ENCODE results near the gene ZNF438. TPM values are rescaled to one million over a fixed set of nuclear protein-coding genes. Genes with fewer than 3 reads are reported as not detected.

ZNF438 gene
- total RNA-seq, 2 donors from 2014 or later: 2.6 to 3.0 TPM

- Histone ChIP-seq H3K36me3 (ENCODE audit: control insufficient read depth, insufficient read depth, low read length) (no peaks in the 10 kb centered on the region), H3K4me3 (ENCODE audit: low read length) (no peak overlapping the region), H3K9ac (ENCODE audit: extremely low read depth, low read length, poor library complexity, severe bottlenecking) (no peak overlapping the region), H3K9me3 (ENCODE audit: control insufficient read depth, low read length) (no peaks in the 10 kb centered on the region), H3K4me1 (ENCODE audit: control insufficient read depth, insufficient read depth, low read length) (peaks cover 15% of the 10 kb centered on the region), H3K27ac (ENCODE audit: low read depth, low read length) (no peak overlapping the region), H3K27me3 (ENCODE audit: control insufficient read depth, insufficient read depth, low read length, poor library complexity, severe bottlenecking) (peaks cover 97% of the 10 kb centered on the region)
- Mint-ChIP-seq H3K9me3 (no peaks in the 10 kb centered on the region), H3K36me3 (ENCODE audit: low read depth) (no peaks in the 10 kb centered on the region), H3K27ac (no peak overlapping the region), H3K4me3 (no peak overlapping the region), H3K27me3 (ENCODE audit: insufficient read depth) (peaks cover 99% of the 10 kb centered on the region), H3K4me1 (peaks cover 15% of the 10 kb centered on the region)
- TF ChIP-seq, protein P1, sequence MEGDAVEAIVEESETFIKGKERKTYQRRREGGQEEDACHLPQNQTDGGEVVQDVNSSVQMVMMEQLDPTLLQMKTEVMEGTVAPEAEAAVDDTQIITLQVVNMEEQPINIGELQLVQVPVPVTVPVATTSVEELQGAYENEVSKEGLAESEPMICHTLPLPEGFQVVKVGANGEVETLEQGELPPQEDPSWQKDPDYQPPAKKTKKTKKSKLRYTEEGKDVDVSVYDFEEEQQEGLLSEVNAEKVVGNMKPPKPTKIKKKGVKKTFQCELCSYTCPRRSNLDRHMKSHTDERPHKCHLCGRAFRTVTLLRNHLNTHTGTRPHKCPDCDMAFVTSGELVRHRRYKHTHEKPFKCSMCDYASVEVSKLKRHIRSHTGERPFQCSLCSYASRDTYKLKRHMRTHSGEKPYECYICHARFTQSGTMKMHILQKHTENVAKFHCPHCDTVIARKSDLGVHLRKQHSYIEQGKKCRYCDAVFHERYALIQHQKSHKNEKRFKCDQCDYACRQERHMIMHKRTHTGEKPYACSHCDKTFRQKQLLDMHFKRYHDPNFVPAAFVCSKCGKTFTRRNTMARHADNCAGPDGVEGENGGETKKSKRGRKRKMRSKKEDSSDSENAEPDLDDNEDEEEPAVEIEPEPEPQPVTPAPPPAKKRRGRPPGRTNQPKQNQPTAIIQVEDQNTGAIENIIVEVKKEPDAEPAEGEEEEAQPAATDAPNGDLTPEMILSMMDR (conservative IDR thresholded peaks at IDR 0.05): no peak
- no peak for DNase-seq
- 93 to 100% methylated on average over 3 of the region's 3 CpGs for WGBS, 2 experiments (ENCODE audit: insufficient coverage in 1 of 2, insufficient read length in 1 of 2)
These were observed 206.6 kb downstream of the ZNF438 start for GRCh38 chr10:30825022-30825421.

DNA sequence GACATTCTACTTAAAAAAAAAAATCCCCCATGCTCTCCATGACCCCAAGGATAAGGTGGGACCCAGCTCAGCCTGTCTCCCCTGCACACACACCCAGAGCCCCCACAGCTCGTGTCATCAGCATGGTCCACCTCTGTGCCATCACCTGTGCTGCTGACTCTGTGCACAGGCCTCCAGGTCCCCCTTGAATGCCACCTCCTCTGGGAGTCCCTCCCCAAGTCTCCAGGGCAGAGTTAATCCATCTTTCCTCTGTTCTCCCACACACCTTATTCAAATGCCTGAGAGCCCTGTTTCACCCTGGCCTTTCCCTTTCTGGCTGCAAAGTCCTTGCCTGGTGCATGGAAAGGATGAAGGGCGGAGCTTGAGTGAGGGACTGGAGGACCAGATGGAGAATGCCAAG is 208.0 kb downstream of the ZNF438 start:
- Mint-ChIP-seq H3K36me3 (ENCODE audit: low read depth) (no peaks in the 10 kb centered on the region), H3K9me3 (no peaks in the 10 kb centered on the region), H3K4me1 (peaks cover 12% of the 10 kb centered on the region), H3K27me3 (ENCODE audit: insufficient read depth) (peaks cover 99% of the 10 kb centered on the region), H3K27ac (no peak overlapping the region), H3K4me3 (no peak overlapping the region)
- no peak for DNase-seq
- Histone ChIP-seq H3K9me3 (ENCODE audit: control insufficient read depth, low read length) (no peaks in the 10 kb centered on the region), H3K9ac (ENCODE audit: extremely low read depth, low read length, poor library complexity, severe bottlenecking) (no peak overlapping the region), H3K27ac (ENCODE audit: low read depth, low read length) (no peak overlapping the region), H3K4me3 (ENCODE audit: low read length) (no peak overlapping the region), H3K36me3 (ENCODE audit: control insufficient read depth, insufficient read depth, low read length) (no peaks in the 10 kb centered on the region), H3K4me1 (ENCODE audit: control insufficient read depth, insufficient read depth, low read length) (peaks cover 24% of the 10 kb centered on the region), H3K27me3 (ENCODE audit: control insufficient read depth, insufficient read depth, low read length, poor library complexity, severe bottlenecking) (peaks cover 96% of the 10 kb centered on the region)
- WGBS, 2 experiments (ENCODE audit: insufficient coverage in 1 of 2, insufficient read length in 1 of 2): 97 to 100% methylated on average over 1 to 2 of the region's 2 CpGs
- TF ChIP-seq, protein P1 (conservative IDR thresholded peaks at IDR 0.05): no peak

- no peaks in the 10 kb centered on the region for H3K9me3 Mint-ChIP-seq
These were observed 208.8 kb downstream of the ZNF438 start for GRCh38 chr10:30822693-30823465.

More at GRCh38 chr10:30822693-30823465, 208.8 kb downstream of the ZNF438 start:
- no peak overlapping the region for H3K27ac Mint-ChIP-seq
- Histone ChIP-seq H3K36me3 (ENCODE audit: control insufficient read depth, insufficient read depth, low read length) (no peaks in the 10 kb centered on the region), H3K27me3 (ENCODE audit: control insufficient read depth, insufficient read depth, low read length, poor library complexity, severe bottlenecking) (peaks cover 96% of the 10 kb centered on the region), H3K4me1 (ENCODE audit: control insufficient read depth, insufficient read depth, low read length) (peaks cover 22% of the 10 kb centered on the region), H3K9ac (ENCODE audit: extremely low read depth, low read length, poor library complexity, severe bottlenecking) (no peak overlapping the region), H3K4me3 (ENCODE audit: low read length) (no peak overlapping the region), H3K27ac (ENCODE audit: low read depth, low read length) (no peak overlapping the region), H3K9me3 (ENCODE audit: control insufficient read depth, low read length) (no peaks in the 10 kb centered on the region)
- peaks cover 12% of the 10 kb centered on the region for H3K4me1 Mint-ChIP-seq
- peaks cover 99% of the 10 kb centered on the region for H3K27me3 Mint-ChIP-seq (ENCODE audit: insufficient read depth)
- TF ChIP-seq, protein P1 (conservative IDR thresholded peaks at IDR 0.05): no peak
- no peak overlapping the region for H3K4me3 Mint-ChIP-seq
- DNase-seq: no peak
- no peaks in the 10 kb centered on the region for H3K36me3 Mint-ChIP-seq (ENCODE audit: low read depth)
- WGBS, 2 experiments (ENCODE audit: insufficient coverage in 1 of 2, insufficient read length in 1 of 2): 93 to 94% methylated on average over 7 to 10 of the region's 10 CpGs
